GM12878 (cell line): ENCODE results near the gene CEBPE.

Experiments
- CEBPB ChIP-seq, 2 experiments: fragments of 150-350 bp in 1 of 2; IDR thresholded peaks; 2 replicates each; pipeline ENCODE4 v1.6.1; 2012 to 2014; ENCODE audit warnings: low read depth in 2 of 2, low read length in 2 of 2, borderline replicate concordance in 1 of 2, inconsistent platforms in 1 of 2
- CTCF ChIP-seq, 3 experiments: IDR thresholded peaks in 2 of 3; conservative IDR thresholded peaks in 1 of 3; 2 replicates each; pipeline ENCODE4 v1.5.1; 2011; ENCODE audit warnings: low read depth in 3 of 3, low read length in 3 of 3, mild to moderate bottlenecking in 3 of 3, control low read depth in 2 of 3, moderate library complexity in 2 of 3, inconsistent platforms in 1 of 3, mixed read lengths in 1 of 3; ENCODE audit not compliant: control insufficient read depth in 2 of 3, insufficient read depth in 1 of 3; ENCODE audit errors: extremely low read depth in 1 of 3
- DPF2 ChIP-seq: fragments of 450-650 bp; IDR thresholded peaks from 2 replicates; pipeline ENCODE4 v1.6.1; 2017; ENCODE audit warnings: mild to moderate bottlenecking
- ESRRA ChIP-seq: IDR thresholded peaks from 2 replicates; pipeline ENCODE4 v1.6.1; 2012; ENCODE audit warnings: mild to moderate bottlenecking, low read length, improper control_type of control experiment
- EZH2 ChIP-seq: IDR thresholded peaks from 2 replicates; pipeline ENCODE4 v1.6.1; 2012; ENCODE audit warnings: low read depth, mild to moderate bottlenecking, control low read depth, inconsistent platforms, low read length, borderline replicate concordance; ENCODE audit not compliant: control insufficient read depth
- FOXM1 ChIP-seq: IDR thresholded peaks from 2 replicates; pipeline ENCODE4 v1.6.1; 2012; ENCODE audit warnings: low read depth, mild to moderate bottlenecking, inconsistent platforms, low read length, moderate library complexity
- KDM1A ChIP-seq: fragments of 200-600 bp; sonication (generic); IDR thresholded peaks from 2 replicates; pipeline ENCODE4 v1.6.1; 2016; ENCODE audit warnings: borderline replicate concordance
- MYC ChIP-seq: IDR thresholded peaks from 2 replicates; pipeline ENCODE4 v1.6.1; 2011; ENCODE audit warnings: mild to moderate bottlenecking, low read length, moderate library complexity, inconsistent platforms; ENCODE audit not compliant: insufficient read depth, insufficient replicate concordance, insufficient read length, severe bottlenecking
- POLR2A ChIP-seq: IDR thresholded peaks from 2 replicates; pipeline ENCODE4 v1.6.1; 2011; ENCODE audit warnings: low read depth, mild to moderate bottlenecking, low read length
- RBBP5 ChIP-seq: fragments of 200-600 bp; sonication (generic); conservative IDR thresholded peaks from 2 replicates; pipeline ENCODE4 v1.6.1; 2016
- SKIL ChIP-seq: fragments of 450-650 bp; IDR thresholded peaks from 2 replicates; pipeline ENCODE4 v1.6.1; 2017; ENCODE audit warnings: mild to moderate bottlenecking, low read depth, inconsistent platforms; ENCODE audit not compliant: poor library complexity, severe bottlenecking
- USF2 ChIP-seq: IDR thresholded peaks from 2 replicates; pipeline ENCODE4 v1.6.1; 2011; ENCODE audit warnings: low read depth, low read length, improper control_type of control experiment, borderline replicate concordance
- ZBTB11 ChIP-seq: fragments of 450-650 bp; formaldehyde crosslinking; IDR thresholded peaks from 2 replicates; pipeline ENCODE4 v1.5.0; 2022; ENCODE audit warnings: mild to moderate bottlenecking, missing genetic modification characterization
- ZNF274 ChIP-seq: IDR thresholded peaks from one replicate; pipeline ENCODE4 v1.8.0; 2011; ENCODE audit not compliant: insufficient read length, insufficient read depth

- TF ChIP-seq ZBTB11 (CRISPR knock-in tag) (no peak), FOXM1 (no peak), USF2 (no peak), ZNF274 (no peak), CTCF (IDR thresholded peaks at IDR 0.05 in 2 of 3, conservative IDR thresholded peaks at IDR 0.05 in 1 of 3; ENCODE audit: control insufficient read depth in 2 of 3, extremely low read depth in 1 of 3, insufficient read depth in 1 of 3, low read depth in 3 of 3, low read length in 3 of 3) (peak; percentile 20 to 37 (median 31); a peak in 5 of 6 replicates), CEBPB (IDR thresholded peaks at IDR 0.05; ENCODE audit: borderline replicate concordance in 1 of 2, low read depth in 2 of 2, low read length in 2 of 2) (no peak), KDM1A (no peak), POLR2A (no peak), DPF2 (no peak), MYC (no peak), EZH2 (no peak), RBBP5 (no peak), SKIL (no peak), ESRRA (no peak)
Observed at GRCh38 chr14:23093991-23094665, 24.9 kb downstream of the CEBPE start.
